GM21528 (cell line): ENCODE data around the gene TTC23.
A peak's percentile ranks its signal among the peaks of the same experiment; 100 is the strongest.

Experiments used
- ATAC-seq: cut with Tn5 transposase; IDR thresholded peaks from one replicate; pipeline ENCODE4 v1.9.1; 2021; ENCODE audit warnings: mild to moderate bottlenecking, moderate library complexity; ENCODE audit not compliant: unreplicated experiment, low FRiP score

Gene TTC23

GRCh38 chr15:99249270-99249841 lies at the start of gene TTC23:
Gene TTC23 (minus strand): TSS chr15:99249581. CDS start chr15:99228712, 20,869 bp downstream.
- no peak for ATAC-seq

GRCh38 chr15:99296386-99296785 lies 47.0 kb upstream of the TTC23 start:
- ATAC-seq = no peak

GRCh38 chr15:99295840-99296239 lies 46.5 kb upstream of the TTC23 start:
- ATAC-seq = no peak

GRCh38 chr15:99291643-99292042 lies 42.3 kb upstream of the TTC23 start:
- no peak for ATAC-seq

- no peak for ATAC-seq
Observed at GRCh38 chr15:99283717-99284116, 34.3 kb upstream of the TTC23 start.

GRCh38 chr15:99282586-99282985 lies 33.2 kb upstream of the TTC23 start:
- no peak for ATAC-seq

GRCh38 chr15:99282121-99282520 lies 32.7 kb upstream of the TTC23 start:
- ATAC-seq = no peak

- ATAC-seq = no peak
Observed at GRCh38 chr15:99279827-99280226, 30.4 kb upstream of the TTC23 start.

GRCh38 chr15:99279290-99279689 lies 29.9 kb upstream of the TTC23 start:
- no peak for ATAC-seq

- ATAC-seq = no peak
Observed at GRCh38 chr15:99275525-99276128, 26.2 kb upstream of the TTC23 start.

- no peak for ATAC-seq
Observed at GRCh38 chr15:99275061-99275460, 25.7 kb upstream of the TTC23 start.

- no peak for ATAC-seq
Observed at GRCh38 chr15:99273801-99274200, 24.4 kb upstream of the TTC23 start.

- no peak for ATAC-seq
Observed at GRCh38 chr15:99268431-99268830, 19.1 kb upstream of the TTC23 start.

- ATAC-seq = no peak
Observed at GRCh38 chr15:99267957-99268356, 18.6 kb upstream of the TTC23 start.

- no peak for ATAC-seq
Observed at GRCh38 chr15:99265541-99266070, 16.2 kb upstream of the TTC23 start.

GRCh38 chr15:99264125-99264524 lies 14.7 kb upstream of the TTC23 start:
- ATAC-seq = no peak

GRCh38 chr15:99257107-99257750 lies 7.8 kb upstream of the TTC23 start:
- ATAC-seq = no peak

- no peak for ATAC-seq
Observed at GRCh38 chr15:99253381-99254090, 4.2 kb upstream of the TTC23 start.

- no peak for ATAC-seq
Observed at GRCh38 chr15:99252326-99252725, 2.9 kb upstream of the TTC23 start.

GRCh38 chr15:99250857-99251841 lies 1.8 kb upstream of the TTC23 start, which contains the start of gene LRRC28:
Gene LRRC28 (plus strand): TSS chr15:99251481. CDS start chr15:99255958, 4,477 bp downstream.
- ATAC-seq = peak; percentile 92
